Measurements from ENCODE around the gene ZBED3. TPM values are rescaled to one million over a fixed set of nuclear protein-coding genes. Genes with fewer than 3 reads are reported as not detected.
"Not testable (repeated sequence)": the region's sequence is repeated elsewhere in the genome, so short reads cannot be mapped to it uniquely, and the experiment has no call there.

ZBED3 gene, protein sequence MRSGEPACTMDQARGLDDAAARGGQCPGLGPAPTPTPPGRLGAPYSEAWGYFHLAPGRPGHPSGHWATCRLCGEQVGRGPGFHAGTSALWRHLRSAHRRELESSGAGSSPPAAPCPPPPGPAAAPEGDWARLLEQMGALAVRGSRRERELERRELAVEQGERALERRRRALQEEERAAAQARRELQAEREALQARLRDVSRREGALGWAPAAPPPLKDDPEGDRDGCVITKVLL
- total RNA-seq (2014; rRNA removed), result 0.19 and 0.98 TPM in 2 replicates
- 1.2 TPM for polyA plus RNA-seq (2012)

DNA sequence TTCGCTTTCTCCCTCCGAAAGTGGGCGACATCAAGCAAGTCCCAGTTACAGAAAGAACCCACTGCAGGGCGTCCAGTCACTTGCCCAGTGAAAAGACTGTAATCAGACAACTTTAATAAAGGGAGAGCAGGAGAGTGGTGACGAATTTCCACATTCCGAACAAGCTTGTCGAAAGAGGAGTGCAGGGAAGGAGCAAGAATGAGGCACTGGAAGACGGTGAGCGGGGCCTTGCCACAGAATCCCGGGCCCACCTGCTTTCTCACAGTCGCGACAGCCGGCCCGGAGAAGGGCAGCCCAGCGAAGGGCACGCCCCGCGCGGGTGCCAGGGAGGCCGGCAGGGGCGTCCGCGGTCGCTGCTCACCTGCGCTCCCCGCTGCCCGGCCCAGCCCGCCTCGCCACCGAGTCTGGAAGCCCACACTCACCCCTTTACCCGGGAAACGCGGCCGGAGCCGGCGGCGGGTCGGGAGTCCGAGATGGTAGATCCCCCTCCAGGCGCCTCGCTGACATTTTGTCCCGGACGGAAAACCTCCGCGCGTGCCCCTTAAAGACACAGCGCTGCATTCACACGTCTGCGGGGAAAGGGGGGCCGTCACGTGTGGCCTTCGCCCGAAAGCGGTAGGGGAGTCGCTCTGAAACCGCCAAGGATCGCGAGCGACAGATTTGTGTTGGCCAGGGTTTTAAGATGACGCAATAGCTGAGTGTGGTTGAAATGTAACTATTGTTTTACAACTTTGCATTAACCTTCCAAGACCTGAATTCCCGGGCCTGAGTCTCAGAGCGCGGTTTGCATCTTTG lies at the start of gene ZBED3:
Gene ZBED3 (minus strand): TSS at position 597 of the 795 bp plus-strand sequence. CDS start 9,407 bp downstream, outside the sequence.
- peak; percentile 68 for DNase-seq (ENCODE audit: low read depth)

DNA sequence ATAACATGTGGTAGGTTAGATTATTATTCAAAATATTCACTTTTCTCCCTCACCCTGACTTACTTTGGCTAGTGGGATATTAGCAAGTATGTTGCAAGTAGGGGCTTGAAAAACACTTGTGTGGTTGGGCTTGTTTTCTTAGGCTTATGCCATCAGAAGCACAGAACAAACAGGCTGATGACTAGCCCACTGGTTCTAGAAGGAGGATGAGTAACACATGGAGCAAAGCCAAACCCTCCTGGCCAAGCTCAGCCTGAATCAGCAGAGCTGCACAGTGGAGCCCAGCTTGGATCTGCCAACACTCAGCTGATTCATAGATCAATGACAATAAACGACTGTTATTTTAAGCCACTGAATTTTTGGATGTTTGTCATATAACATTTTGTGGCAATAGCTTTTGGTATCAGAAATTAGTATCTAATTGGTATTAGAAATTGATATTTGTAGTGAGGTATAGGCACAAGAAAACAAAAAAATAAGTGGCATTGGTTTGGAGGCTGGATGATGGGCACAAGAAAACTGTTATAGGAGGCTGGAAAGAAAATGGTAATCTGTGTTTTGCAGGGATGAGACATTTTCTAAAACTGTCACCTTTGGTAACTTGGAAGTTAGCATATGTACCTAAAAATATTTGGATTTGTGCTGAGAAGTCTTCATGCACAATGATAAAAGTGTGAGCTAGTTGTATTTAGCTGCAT lies 46.1 kb upstream of the ZBED3 start:
- peak; percentile 97 for DNase-seq (ENCODE audit: low read depth)

DNA sequence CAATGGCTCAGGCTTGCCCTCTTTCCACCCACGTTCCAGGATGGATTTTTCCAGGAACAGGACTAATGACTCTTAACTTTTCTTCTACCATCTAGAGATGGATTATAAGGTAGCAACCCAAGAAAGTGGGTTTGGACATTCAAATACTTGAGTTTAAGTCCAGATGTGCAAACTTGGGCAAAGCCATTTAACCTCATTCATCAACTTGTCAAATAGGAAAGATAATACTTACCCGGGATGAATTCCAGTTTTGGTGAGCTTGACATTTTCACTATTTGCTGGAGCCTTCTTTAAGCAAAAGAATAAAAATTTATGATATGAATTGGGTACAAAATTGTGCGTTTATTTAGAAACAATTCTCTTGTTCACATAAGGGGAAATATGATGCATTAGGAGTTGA lies 44.3 kb upstream of the ZBED3 start:
- no peak for DNase-seq (ENCODE audit: low read depth)

DNA sequence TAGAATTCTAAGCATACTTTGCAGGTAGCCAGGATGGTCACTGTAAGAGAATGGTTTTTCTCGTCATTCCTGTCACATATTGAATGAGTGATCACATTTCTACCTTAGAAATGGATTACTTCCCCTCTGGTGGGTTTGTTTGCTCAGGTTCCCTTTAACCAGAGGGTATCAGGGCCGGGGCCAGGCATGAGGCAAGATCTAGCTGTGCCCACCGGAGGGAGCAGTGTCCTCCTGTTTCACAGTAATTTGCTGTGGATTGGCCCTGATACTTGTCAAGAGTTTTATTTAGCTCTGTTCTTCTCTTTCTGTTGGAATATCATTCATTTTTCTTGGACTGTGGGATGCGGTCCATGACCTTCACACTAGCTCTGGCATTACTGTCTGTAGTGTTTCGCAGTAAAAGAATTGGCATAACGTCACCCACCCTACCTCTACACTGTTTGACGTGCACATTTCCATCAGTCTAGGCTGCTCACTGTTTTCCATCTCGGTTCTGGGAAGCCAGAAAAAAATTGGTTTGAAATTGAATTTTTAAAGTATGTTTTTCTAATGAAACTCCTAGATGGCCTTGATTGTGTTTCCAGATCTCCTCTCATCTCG lies 42.4 kb upstream of the ZBED3 start:
- DNase-seq (ENCODE audit: low read depth), result peak; percentile 26

DNA sequence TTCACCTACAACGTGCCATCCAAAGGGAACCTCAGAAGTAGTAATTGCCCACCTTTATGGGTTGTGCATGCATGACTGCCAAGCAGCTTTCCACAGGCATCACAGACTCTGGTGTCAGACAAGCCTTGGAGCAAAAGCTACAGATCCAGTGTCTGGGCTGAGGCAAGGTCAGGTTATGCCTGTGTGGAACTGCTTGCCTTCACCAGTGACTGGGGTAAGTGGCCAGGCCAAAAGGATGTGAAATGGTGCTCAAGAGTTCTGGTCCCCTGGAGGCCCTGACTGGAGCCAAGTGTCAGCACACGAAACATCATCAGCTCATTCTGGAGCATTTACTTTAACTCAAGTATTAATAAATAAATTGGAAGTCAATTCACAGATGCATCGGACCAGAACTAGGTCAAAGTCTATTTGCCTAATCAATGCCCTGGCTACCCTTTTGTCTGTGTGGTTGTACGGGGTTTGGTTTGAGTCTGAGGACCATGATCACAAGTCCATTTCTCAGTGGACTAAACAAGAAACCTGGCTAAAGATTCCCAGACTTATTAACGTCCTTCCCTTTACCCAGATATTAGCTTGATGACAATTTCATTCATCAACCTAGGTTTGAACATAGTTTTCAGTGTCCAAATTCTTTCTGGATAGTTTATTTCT lies 41.5 kb upstream of the ZBED3 start:
- no peak for DNase-seq (ENCODE audit: low read depth)

DNA sequence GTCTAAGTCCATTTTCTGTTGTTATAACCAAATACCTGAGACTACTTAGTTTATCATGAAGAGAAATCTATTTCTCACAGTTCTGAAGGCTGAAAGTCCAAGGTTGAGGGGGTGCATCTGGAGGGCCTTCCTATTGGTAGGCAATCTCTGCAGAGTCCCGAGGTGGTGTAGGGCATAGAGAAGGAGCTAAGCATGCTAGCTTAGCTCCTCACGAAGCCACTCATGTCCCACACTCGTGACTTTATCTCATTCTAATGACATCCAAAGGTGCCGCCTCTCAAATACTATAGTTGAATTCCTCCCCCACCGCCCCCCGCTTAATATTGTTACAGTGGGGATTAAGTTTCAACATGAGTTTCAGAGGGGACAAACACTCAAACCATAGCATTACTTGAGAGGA lies 36.0 kb upstream of the ZBED3 start:
- no peak for DNase-seq (ENCODE audit: low read depth)

DNA sequence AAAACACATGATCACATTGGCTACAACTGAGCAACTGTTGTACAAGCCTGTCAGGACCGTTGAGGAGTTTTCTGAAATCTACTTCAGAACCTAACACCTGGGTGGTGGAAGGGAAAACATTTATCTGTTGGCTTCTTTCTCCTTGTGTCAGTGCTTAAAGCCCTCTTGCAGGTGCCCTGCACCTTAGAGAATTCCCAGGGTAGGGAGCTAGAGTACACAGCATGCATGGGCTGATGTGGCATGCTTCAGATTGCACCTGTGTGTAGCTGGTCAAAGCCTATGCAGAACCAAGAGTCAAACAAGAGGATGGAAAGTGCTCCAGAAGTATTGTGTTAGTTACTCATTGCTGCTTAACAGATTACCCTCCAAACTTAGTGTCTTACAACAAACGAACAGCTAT lies 33.6 kb upstream of the ZBED3 start:
- DNase-seq (ENCODE audit: low read depth), result no peak

DNA sequence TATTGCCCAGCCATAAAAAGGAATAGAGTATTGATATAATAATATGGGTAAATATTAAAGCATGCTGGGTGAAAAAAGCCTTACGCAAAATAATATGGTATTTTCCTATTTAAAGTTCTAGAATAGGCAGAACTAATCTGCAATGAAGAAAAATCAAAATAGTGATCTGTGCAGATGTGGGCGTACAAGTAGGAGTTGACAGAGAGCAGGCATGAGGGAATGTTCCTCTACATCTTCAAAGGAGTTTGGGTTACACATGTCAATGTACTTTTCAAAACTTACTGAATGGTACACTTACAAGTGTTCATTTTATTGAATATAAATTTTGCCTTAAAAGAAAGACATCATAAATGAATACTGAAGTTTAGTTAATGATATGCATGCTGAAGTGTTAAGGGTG lies 33.0 kb upstream of the ZBED3 start:
- DNase-seq (ENCODE audit: low read depth), result no peak

DNA sequence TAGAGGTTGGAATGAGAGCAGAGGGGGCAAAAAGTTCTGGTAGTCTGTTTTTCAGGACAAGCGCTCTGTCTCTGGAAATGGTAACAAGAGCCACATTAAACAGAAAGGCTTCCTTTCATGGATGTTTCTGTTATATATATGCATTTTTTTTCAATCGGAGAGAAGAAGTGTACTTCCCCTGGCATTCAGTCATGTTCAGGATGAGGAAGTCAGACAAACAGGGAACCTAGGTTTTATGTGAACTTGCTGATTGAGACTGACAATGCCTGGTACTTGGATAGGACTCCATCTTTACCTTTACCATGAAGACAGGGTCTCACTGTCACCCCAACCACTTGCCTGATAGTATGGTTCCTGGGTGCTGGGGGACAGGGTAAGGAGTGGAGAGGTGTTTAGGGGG lies 30.1 kb upstream of the ZBED3 start:
- no peak for DNase-seq (ENCODE audit: low read depth)

DNA sequence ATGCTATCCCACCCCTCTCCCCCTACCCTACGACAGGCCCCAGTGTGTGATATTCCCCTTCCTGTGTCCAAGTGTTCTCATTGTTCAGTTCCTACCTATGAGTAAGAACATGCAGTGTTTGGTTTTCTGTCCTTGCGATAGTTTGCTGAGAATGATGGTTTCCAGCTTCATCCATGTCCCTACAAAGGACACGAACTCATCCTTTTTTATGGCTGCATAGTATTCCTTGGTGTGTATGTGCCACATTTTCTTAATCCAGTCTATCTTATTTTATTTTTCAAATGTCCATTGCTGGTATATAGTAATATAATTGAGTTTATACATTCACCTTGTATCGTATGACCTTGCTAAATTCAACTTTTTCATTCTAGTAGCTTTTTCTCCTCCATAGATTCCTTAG lies 19.9 kb upstream of the ZBED3 start:
- DNase-seq (ENCODE audit: low read depth), result not testable (repeated sequence)

DNA sequence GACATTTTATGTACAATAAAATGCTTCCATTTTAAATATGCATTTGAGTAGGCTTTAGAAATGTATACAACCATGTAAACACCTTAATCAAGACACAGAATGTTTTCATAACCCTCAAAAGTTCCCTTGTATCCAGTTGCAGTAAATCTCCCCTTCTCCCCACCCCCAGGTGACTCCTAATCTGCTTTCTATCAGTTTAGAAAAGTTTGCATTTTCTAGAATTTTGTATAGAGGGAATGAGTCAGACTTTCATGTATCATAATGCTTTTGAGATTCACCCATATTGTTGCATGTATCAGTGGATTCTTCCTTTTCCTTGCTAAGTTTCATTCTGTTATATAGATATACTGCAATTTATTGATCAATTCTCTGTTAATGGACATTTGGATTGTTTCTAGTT lies 17.7 kb upstream of the ZBED3 start:
- no peak for DNase-seq (ENCODE audit: low read depth)

DNA sequence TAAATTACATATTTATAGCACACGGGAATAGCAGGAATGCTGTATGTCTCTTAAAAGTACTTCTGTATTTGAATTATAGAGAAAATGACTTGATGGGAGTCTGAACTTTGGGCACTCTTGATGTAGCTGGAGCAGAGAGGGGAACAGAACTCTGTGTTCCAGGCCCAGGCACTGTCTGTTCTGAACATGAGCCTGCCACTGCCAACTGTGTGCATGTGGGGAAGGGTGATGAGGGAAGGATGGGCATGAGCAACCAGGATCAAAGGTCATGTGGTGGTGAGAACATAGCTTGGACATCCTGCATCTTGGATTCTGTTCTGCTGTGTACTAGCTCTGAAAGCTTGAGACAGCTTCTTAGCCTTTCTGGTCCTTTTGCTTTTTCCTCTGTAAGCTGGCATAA lies 16.4 kb upstream of the ZBED3 start:
- peak; percentile 7 for DNase-seq (ENCODE audit: low read depth)

DNA sequence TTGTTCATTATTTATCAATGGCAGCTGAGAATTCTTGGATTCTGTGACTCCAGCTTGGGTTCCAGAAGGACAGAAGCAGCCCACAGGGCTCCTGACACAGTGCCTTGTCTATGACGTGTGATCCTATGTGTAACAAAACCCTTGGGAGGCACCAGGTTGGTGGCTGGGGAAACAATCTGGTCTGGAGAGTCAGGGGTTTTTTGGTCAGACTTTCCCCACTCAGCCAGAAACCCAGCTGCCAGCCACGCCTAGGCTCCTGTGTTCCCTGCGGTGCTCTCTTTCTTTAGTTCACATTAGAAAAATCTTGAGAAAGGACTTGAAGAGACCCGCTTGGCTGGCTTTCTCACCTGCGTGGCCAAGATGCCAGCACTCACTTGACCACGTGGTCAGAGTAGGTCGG lies 15.5 kb upstream of the ZBED3 start:
- no peak for DNase-seq (ENCODE audit: low read depth)

DNA sequence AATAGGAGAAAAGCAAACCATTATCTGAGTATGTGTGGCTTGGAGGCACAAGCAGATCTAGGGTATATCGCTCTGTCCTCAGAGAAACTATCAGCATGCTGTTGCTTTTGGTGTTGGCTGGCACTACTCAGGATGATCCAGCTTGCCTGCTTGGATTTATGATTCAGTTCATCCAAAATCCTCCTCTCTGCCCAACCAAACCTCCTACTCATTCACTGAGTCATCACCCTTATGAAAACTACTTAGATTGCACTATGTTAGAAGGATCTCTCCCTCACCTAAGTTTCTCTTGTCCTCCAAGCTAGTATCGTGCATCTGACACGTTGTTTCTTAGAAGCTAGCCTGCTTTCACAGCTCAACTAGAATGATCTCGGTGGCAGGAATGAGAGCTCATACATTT lies 14.2 kb upstream of the ZBED3 start:
- DNase-seq (ENCODE audit: low read depth), result peak; percentile 60

DNA sequence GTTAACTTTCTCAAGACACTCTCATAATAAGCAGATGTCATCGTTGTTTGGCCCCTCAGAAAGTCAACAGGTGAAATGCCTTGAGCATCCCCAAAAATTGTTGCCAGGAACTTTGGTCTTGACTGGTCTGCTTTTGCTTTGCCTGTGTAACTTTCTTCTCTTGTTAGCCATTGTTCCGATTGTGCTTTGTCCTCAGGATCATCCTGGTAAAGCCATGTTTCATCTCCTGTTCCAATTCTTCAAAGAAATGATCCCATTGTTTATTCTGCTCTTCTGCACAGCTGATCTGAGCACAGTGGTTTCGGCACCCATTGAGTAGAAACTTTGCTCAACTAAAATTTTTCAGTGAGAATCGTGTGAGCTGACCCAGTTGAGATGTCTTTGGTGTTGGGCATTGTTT lies 8.1 kb upstream of the ZBED3 start:
- DNase-seq (ENCODE audit: low read depth), result no peak

DNA sequence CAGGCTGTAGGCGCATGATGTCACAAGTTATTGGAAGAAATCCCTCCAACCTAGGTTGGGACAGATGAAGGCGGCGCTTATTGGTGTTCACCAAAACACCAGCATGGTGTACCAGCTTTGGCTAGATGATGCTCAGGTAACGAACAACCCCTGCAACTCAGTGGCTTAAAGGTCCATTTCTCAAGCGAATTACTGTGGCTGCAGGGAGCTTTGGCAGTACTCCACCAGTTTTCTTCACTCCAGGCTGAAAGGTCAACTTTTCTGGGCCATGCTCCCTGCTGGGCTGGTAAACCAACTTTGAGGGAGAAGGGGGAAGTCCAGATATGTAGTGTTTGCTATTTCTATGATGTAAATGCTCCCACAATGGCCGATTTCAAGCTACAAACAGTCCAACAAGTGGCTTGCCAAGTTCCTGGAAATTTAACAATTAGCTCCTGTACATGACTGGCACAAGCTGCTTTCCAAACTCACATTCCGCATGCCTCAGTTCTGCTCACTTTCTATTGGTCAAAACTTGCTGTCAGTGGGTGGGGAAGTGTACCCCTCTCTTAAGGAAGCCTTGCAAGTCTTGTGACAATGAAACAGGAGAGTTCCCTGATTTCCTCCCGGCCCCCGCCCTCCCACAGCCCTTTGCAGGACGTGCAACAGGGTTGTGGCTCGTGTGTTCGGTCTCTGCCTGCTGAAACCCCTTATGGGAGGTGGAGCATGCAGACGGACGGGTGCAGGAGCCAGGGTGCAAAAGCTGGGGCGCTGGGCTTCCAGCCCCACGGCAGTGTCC lies 588 bp upstream of the ZBED3 start:
- DNase-seq (ENCODE audit: low read depth), result no peak

DNA sequence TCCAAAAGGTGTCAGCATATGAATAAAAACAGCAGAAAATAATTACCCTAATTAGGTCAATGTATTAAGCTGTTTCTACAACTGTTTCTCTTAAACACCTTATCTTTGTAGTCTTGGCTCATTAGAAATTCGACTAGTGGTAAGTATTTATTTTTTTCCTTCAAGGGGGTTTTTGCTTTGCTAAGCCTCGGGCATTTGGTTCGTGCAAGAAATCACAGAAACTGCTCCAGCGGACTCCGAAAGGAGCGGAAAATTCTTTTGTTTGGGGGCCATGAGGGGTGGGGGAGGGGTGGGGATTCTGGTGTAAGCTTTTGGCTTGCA lies 757 bp downstream of the ZBED3 start:
- no peak for DNase-seq (ENCODE audit: low read depth)

DNA sequence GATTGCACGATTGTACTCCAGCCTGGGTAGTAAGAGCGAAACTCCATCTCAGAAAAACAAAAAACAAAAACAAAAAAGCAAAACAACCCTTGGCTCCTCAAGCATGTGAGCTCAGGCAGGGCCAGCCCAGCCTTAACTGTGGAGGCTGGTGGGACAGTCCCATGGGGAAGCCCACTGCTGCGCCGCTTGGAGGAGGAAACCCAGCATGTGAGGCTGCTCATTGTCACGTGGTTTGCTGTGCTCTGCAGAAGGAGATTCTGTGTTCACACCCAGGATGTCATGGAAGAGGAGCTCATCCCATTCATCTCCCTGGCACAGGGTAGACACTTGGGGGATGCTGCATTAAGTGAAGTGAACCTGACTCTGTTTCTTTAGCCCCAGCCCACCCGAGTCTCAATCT lies 4.0 kb downstream of the ZBED3 start:
- no peak for DNase-seq (ENCODE audit: low read depth)

DNA sequence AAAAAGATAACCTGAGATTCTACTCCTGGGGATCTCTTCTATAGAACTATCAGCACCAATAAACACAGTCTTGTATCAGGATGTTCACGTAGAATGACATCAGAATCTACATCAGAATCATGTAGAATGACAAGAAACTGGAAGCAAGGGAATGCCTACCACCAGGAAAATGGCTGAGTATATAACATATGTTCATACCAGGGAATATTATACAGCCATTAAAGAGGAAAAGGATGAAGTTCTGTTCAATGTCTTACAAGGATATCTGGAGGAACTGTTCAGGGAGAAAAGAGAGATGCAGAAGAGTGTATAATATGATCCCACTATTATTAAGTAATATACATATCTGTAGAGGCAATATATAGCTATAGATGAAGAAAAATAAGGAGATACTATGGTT lies 4.8 kb downstream of the ZBED3 start:
- no peak for DNase-seq (ENCODE audit: low read depth)

DNA sequence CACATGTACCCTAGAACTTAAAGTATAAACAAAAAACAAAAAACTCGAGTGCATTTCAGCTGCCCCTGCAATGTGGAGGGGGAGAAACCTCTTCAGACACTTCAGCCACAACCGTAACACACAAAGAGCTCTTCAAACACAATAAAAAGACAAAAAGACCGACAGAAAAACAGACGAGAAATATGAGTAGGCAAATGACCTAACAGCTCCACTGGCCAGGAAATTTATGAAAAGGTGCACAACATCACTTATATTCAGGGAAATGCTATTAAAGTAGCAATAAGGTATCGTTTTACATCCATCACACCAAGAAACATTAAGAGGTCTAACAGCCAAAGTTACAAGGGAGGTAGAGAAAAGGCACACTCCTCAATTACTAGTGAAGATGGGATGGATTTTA lies 6.2 kb downstream of the ZBED3 start:
- DNase-seq (ENCODE audit: low read depth), result no peak

DNA sequence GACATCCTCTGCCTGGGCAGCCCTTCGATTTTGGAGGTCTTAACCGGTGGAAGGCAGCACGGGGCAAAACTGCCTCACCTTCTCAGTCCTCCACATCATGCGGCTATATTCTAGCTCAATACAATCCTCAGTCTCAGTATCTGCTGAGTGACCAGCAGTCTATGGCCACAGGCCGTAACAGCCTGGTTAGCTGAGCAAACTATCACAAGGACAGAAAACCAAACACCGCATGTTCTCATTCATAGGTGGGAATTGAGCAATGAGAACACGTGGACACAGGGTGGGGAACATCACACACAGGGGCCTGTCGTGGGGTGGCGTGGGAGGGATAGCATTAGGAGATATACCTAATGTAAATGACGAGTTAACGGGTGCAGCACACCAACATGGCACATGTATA lies 6.6 kb downstream of the ZBED3 start:
- DNase-seq (ENCODE audit: low read depth), result not testable (repeated sequence)
